Measurements from ENCODE around the gene TMEM69.
"Not testable (repeated sequence)": the region's sequence is repeated elsewhere in the genome, so short reads cannot be mapped to it uniquely, and the experiment has no call there.

The TMEM69 gene

DNA sequence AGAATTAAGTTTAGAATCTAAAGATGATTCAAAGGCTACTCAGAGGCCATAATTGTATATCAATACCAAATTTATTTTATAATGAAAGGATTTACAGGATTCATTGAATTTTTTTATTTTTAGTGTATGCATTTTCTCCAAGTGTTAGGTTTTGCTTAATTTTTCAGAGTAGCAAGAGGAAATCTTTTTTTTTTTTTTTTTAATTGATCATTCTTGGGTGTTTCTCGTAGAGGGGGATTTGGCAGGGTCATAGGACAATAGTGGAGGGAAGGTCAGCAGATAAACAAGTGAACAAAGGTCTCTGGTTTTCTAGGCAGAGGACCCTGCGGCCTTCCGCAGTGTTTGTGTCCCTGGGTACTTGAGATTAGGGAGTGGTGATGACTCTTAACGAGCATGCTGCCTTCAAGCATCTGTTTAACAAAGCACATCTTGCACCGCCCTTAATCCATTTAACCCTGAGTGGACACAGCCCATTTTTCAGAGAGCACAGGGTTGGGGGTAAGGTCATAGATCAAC, 51.7 kb downstream of the TMEM69 start:
- DNase-seq: not testable (repeated sequence)
